Body of pancreas (tissue), 4 donors: ENCODE results near the gene NOMO2.
"Not testable (repeated sequence)": the region's sequence is repeated elsewhere in the genome, so short reads cannot be mapped to it uniquely, and the experiment has no call there.

Experiments
- POLR2A ChIP-seq, 3 donors: fragments of 450-650 bp; IDR thresholded peaks; one replicate each; pipeline ENCODE4 v1.6.1; 2016; ENCODE audit warnings: antibody characterized with exemption in 3 of 3, mild to moderate bottlenecking in 2 of 3
- TF ChIP-seq, protein P1 (sequence below), 7 experiments: fragments of 450-650 bp in 4 of 7; fragments of 200-600 bp in 3 of 7; sonication (generic) in 3 of 7; IDR thresholded peaks; one replicate each; pipeline ENCODE4 v1.5.1; 2016 to 2019; ENCODE audit warnings: antibody characterized with exemption in 7 of 7

DNA sequence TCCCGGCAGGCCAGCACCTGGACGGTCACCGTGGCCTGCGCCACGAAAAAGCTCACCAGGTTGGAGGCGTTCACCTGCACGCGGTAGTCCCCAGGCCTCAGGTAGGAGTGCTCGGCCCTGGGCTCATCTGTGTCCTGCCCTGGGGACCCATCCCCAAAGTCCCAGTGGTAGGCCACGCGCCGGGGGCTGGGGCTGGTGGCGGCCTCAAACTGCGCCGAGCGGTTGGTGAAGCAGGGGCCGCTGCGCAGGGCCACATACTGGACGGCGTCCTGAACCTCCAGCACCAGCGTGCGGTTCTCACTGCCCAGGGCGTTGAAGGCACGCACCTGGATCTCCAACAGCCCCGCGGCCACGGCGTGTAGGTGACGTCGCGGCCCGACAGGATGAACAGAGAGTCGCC, 176.6 kb downstream of the NOMO2 start:
- TF ChIP-seq, protein P1, sequence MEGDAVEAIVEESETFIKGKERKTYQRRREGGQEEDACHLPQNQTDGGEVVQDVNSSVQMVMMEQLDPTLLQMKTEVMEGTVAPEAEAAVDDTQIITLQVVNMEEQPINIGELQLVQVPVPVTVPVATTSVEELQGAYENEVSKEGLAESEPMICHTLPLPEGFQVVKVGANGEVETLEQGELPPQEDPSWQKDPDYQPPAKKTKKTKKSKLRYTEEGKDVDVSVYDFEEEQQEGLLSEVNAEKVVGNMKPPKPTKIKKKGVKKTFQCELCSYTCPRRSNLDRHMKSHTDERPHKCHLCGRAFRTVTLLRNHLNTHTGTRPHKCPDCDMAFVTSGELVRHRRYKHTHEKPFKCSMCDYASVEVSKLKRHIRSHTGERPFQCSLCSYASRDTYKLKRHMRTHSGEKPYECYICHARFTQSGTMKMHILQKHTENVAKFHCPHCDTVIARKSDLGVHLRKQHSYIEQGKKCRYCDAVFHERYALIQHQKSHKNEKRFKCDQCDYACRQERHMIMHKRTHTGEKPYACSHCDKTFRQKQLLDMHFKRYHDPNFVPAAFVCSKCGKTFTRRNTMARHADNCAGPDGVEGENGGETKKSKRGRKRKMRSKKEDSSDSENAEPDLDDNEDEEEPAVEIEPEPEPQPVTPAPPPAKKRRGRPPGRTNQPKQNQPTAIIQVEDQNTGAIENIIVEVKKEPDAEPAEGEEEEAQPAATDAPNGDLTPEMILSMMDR (IDR thresholded peaks at IDR 0.05): not testable (repeated sequence)
- not testable (repeated sequence) for TF ChIP-seq POLR2A (IDR thresholded peaks at IDR 0.05)
